Measurements from ENCODE around the gene RBM41.

DNA sequence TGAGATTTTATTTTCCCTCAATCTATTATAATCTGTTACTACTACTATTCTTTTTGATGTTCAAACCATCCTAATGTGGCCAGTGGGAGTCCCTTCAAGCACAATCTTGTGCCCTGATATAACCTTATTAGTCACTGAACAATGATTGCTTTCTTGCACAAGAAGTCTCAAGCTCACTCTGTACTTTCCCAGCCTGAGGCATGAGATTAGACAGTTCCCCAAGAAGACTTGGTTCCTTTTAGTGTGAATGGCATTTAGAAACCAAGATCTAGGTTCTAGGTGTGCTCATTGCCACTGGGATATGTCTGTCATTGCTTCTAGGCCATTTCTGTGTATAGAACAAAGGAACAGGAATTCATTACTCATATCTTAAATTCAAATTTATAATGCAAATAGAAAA is 28.0 kb upstream of the RBM41 start:
- TF ChIP-seq OSR1 (CRISPR knock-in tag; IDR thresholded peaks at IDR 0.05): no peak
- TF ChIP-seq, protein P1, sequence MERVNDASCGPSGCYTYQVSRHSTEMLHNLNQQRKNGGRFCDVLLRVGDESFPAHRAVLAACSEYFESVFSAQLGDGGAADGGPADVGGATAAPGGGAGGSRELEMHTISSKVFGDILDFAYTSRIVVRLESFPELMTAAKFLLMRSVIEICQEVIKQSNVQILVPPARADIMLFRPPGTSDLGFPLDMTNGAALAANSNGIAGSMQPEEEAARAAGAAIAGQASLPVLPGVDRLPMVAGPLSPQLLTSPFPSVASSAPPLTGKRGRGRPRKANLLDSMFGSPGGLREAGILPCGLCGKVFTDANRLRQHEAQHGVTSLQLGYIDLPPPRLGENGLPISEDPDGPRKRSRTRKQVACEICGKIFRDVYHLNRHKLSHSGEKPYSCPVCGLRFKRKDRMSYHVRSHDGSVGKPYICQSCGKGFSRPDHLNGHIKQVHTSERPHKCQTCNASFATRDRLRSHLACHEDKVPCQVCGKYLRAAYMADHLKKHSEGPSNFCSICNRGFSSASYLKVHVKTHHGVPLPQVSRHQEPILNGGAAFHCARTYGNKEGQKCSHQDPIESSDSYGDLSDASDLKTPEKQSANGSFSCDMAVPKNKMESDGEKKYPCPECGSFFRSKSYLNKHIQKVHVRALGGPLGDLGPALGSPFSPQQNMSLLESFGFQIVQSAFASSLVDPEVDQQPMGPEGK (CRISPR knock-in tag; IDR thresholded peaks at IDR 0.05; ENCODE audit: borderline replicate concordance): no peak
- TF ChIP-seq PPARA (CRISPR knock-in tag; IDR thresholded peaks at IDR 0.05; ENCODE audit: borderline replicate concordance): no peak
- no peak for TF ChIP-seq ZFP3 (CRISPR knock-in tag; IDR thresholded peaks at IDR 0.05)
- no peak for TF ChIP-seq SNAI2 (CRISPR knock-in tag; IDR thresholded peaks at IDR 0.05)
- TF ChIP-seq, protein P2, sequence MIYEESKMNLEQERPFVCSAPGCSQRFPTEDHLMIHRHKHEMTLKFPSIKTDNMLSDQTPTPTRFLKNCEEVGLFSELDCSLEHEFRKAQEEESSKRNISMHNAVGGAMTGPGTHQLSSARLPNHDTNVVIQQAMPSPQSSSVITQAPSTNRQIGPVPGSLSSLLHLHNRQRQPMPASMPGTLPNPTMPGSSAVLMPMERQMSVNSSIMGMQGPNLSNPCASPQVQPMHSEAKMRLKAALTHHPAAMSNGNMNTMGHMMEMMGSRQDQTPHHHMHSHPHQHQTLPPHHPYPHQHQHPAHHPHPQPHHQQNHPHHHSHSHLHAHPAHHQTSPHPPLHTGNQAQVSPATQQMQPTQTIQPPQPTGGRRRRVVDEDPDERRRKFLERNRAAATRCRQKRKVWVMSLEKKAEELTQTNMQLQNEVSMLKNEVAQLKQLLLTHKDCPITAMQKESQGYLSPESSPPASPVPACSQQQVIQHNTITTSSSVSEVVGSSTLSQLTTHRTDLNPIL (CRISPR knock-in tag; IDR thresholded peaks at IDR 0.05; ENCODE audit: low read depth): no peak
- no peak for TF ChIP-seq ZFP30 (CRISPR knock-in tag; IDR thresholded peaks at IDR 0.05)
- no peak for TF ChIP-seq ARNTL (CRISPR knock-in tag; IDR thresholded peaks at IDR 0.05; ENCODE audit: borderline replicate concordance, low read depth)
- TF ChIP-seq CSDC2 (CRISPR knock-in tag; IDR thresholded peaks at IDR 0.05): no peak
- TF ChIP-seq ZNF565 (CRISPR knock-in tag; conservative IDR thresholded peaks at IDR 0.05; ENCODE audit: low read depth): no peak
